ENCODE data around the gene PTER.

The PTER gene

DNA sequence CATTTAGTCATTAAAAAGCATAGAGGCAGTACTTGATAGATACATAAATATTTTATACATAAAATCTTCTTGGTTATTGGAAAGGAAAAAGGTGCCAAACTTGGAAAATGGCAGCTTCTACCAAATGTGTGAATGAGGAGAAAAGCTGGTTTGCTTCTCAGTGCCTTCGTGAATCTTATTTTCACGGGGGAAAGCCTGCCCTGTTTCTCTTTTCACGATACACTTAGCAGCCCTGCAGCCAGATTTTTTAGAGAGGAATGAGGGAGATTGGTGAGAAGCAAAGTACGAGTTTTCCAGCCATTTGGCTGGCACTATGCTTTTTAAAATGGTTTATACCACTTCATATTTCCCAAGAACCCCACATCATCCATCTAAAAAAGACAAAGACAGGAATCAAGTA, 107.8 kb downstream of the PTER start:
- TF ChIP-seq, protein P1, sequence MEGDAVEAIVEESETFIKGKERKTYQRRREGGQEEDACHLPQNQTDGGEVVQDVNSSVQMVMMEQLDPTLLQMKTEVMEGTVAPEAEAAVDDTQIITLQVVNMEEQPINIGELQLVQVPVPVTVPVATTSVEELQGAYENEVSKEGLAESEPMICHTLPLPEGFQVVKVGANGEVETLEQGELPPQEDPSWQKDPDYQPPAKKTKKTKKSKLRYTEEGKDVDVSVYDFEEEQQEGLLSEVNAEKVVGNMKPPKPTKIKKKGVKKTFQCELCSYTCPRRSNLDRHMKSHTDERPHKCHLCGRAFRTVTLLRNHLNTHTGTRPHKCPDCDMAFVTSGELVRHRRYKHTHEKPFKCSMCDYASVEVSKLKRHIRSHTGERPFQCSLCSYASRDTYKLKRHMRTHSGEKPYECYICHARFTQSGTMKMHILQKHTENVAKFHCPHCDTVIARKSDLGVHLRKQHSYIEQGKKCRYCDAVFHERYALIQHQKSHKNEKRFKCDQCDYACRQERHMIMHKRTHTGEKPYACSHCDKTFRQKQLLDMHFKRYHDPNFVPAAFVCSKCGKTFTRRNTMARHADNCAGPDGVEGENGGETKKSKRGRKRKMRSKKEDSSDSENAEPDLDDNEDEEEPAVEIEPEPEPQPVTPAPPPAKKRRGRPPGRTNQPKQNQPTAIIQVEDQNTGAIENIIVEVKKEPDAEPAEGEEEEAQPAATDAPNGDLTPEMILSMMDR (IDR thresholded peaks at IDR 0.05; ENCODE audit: extremely low read depth, missing control alignments), result no peak
- DNase-seq (ENCODE audit: low spot score), result no peak

DNA sequence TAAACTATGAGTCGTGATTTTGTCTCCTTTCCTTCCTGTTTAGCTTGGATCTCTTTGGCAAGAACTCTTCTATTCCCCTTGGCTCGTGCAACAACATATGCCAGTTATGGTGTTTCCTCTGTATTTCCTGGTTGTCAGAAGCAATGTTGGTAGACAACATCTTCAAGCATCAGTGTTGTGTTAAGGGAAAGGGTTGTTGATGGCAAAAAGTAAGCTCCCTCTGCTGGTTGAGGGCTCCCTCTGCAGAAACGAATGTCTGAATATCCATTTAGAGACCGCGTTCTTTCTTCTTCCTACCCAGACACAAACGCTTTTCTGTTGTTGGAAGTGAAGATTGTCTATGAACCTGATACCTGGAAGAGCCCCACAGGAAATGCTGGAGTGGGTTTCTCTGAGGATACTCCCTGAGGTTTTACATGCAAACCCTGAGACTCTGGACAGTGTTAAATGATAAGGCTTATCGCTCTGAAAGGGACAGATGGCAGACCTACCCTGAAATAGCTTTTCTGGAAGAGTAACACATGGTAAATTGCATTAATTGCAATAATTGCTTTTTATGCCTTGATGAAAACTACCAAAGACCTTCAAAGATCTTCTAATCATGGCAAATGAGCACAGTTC, 108.4 kb downstream of the PTER start:
- TF ChIP-seq, protein P1 (IDR thresholded peaks at IDR 0.05; ENCODE audit: extremely low read depth, missing control alignments), result peak; percentile 75
- DNase-seq (ENCODE audit: low spot score), result peak; percentile 58

DNA sequence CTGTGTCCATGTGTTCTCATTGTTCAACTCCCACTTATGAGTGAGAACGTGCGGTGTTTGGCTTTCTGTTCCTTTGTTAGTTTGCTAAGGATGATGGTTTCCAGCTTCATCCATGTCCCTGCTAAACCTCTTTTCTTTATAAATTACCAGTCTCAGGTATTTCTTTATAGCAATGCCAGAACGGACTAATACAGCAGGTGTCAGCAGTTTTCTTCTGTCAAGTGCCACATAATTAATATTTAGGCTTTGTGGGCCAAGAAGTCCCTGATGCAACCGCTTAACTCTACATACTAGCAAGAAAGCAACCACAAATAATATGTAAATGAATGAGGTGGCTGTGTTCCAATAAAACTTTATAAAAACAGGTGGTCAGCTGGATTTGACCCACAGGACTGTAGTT, 111.2 kb downstream of the PTER start:
- TF ChIP-seq, protein P1 (IDR thresholded peaks at IDR 0.05; ENCODE audit: extremely low read depth, missing control alignments), result no peak
- no peak for DNase-seq (ENCODE audit: low spot score)

DNA sequence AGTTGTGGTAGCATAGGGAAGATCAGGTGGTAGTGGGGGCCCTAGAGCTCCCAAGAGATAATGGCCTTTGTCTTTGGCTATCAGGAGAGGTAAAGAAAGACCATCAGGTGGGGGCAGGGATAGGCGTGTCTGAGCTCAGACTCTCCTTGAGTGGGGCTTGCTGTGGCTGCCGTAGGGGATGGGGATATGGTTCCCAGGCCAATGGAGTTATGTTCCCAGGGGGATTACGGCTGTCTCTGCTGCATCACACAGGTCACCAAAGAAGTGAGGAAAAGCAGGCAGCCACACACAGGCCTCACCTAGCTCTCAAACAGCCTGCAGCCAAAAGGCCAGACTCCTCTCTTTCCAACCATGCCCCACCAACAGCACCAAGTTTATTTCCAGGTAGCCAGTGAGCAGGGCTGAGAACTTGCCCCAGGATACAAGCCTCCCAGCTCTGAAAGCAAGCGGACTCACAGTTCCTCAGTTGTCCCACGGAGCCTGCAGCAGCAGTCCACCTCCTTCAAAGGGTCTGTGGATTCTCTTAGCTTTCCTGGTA, 122.5 kb downstream of the PTER start:
- TF ChIP-seq, protein P1 (IDR thresholded peaks at IDR 0.05; ENCODE audit: extremely low read depth, missing control alignments), result no peak
- no peak for DNase-seq (ENCODE audit: low spot score)

DNA sequence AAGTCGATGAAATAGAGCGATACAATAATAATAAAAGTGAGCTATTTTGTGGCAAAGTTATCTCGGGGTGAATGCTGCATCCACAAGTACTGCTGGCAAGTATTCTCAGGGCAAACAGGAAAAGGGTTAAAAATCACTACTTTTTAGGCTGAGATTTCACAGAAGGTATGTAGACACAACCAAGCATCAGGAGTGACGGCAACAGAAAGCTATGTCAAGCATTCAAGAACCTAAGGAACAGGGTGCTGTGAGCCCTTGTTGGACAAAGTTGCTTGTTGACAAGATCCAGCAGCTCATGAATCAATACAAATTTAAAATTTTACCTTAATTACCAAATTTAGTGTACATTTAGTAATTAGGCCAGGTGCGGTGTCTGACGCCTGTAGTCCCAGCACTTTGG, 126.1 kb downstream of the PTER start:
- TF ChIP-seq, protein P1 (IDR thresholded peaks at IDR 0.05; ENCODE audit: extremely low read depth, missing control alignments), result no peak
- no peak for DNase-seq (ENCODE audit: low spot score)
